T-helper 1 cell treated with Interleukin-12 subunit alpha and Interleukin-12 subunit beta and Interleukin-4 antibody, amounts not matched to agents 30 μg/mL and 1 μg/mL, for 36 hours (primary cell): Measurements from ENCODE around the gene WNK1.
"Not testable (repeated sequence)": the region's sequence is repeated elsewhere in the genome, so short reads cannot be mapped to it uniquely, and the experiment has no call there.

Source experiments
- H3K27ac Mint-ChIP-seq: one replicate; pipeline ENCODE4 v1.8.0; 2021; ENCODE audit warnings: mild to moderate bottlenecking, mixed read lengths
- H3K27me3 Mint-ChIP-seq: one replicate; pipeline ENCODE4 v1.8.0; 2021; ENCODE audit warnings: low read depth, mixed read lengths
- H3K36me3 Mint-ChIP-seq: one replicate; pipeline ENCODE4 v1.8.0; 2021; ENCODE audit warnings: low read depth, mixed read lengths
- H3K4me1 Mint-ChIP-seq: one replicate; pipeline ENCODE4 v1.8.0; 2021; ENCODE audit warnings: low read depth, mixed read lengths
- H3K4me3 Mint-ChIP-seq: one replicate; pipeline ENCODE4 v1.8.0; 2021; ENCODE audit warnings: mild to moderate bottlenecking, moderate library complexity, mixed read lengths
- H3K9me3 Mint-ChIP-seq: one replicate; pipeline ENCODE4 v1.8.0; 2021; ENCODE audit warnings: mixed read lengths

Gene WNK1

DNA sequence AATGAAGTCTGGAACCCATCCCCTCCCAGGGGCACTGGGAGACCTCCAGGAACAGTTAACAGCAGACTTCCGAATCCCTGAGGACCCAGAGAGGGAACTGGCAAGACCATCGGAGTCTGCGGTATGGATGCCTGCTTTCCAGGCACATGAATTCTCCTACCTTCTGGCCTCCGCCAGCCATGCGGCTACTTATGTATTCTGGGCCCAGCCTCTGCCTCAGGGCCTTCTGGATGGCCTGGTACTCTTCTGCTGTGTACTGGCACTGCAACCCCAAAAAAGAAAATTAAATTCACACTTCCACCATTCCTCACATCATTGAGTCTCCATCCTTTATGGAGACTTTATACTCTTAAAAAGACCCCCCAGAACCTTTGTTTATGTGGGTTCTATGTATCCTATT is 178.7 kb downstream of the WNK1 start:
- Mint-ChIP-seq H3K27me3 (no peaks in the 10 kb centered on the region), H3K36me3 (peaks cover 14% of the 10 kb centered on the region), H3K27ac (no peak overlapping the region), H3K4me3 (no peak overlapping the region), H3K4me1 (peaks cover 1% of the 10 kb centered on the region), H3K9me3 (no peaks in the 10 kb centered on the region)

DNA sequence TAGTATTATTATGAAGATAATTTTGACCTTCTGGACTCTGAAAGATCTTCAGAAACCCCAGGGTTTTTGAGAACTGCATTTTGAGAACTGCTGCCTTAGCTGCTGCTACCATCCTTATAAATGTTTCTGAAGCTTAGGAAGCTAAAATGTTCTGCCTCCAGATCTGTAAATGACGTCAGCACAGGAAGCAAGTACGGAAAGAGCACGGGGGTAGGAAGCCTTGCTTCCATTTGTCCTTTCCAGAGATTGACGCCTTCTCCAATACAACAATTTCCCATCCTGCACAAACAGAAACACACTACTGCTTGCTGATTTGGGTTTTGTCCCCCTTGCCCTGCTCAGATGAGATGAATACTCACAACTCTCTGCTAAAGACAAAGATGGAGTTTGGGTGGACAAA is 179.2 kb downstream of the WNK1 start:
- Mint-ChIP-seq H3K36me3 (peaks cover 12% of the 10 kb centered on the region), H3K27ac (no peak overlapping the region)

DNA sequence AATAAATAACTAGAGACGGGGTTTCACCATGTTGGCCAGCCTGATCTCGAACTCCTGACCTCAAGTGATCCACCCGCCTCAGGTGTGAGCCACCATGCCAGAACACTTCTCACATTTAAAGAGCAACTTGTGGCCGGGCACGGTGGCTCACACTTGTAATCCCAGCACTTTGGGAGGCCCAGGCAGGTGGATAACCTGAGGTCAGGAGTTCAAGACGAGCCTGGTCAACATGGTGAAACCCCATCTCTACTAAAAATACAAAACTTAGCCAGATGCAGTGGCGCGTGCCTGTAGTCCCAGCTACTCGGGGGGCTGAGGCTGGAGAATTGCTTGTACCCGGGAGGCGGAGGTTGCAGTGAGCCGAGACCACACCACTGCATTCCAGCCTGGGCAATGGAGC is 183.5 kb downstream of the WNK1 start:
- H3K27ac Mint-ChIP-seq, H3K4me3 Mint-ChIP-seq, H3K9me3 Mint-ChIP-seq, H3K27me3 Mint-ChIP-seq, H3K4me1 Mint-ChIP-seq: not testable (repeated sequence)
- H3K36me3 Mint-ChIP-seq: peaks cover 14% of the 10 kb centered on the region

More for the DNA sequence above, 179.2 kb downstream of the WNK1 start:
- Mint-ChIP-seq H3K4me3 (no peak overlapping the region), H3K4me1 (peaks cover 1% of the 10 kb centered on the region), H3K9me3 (no peaks in the 10 kb centered on the region), H3K27me3 (no peaks in the 10 kb centered on the region)

DNA sequence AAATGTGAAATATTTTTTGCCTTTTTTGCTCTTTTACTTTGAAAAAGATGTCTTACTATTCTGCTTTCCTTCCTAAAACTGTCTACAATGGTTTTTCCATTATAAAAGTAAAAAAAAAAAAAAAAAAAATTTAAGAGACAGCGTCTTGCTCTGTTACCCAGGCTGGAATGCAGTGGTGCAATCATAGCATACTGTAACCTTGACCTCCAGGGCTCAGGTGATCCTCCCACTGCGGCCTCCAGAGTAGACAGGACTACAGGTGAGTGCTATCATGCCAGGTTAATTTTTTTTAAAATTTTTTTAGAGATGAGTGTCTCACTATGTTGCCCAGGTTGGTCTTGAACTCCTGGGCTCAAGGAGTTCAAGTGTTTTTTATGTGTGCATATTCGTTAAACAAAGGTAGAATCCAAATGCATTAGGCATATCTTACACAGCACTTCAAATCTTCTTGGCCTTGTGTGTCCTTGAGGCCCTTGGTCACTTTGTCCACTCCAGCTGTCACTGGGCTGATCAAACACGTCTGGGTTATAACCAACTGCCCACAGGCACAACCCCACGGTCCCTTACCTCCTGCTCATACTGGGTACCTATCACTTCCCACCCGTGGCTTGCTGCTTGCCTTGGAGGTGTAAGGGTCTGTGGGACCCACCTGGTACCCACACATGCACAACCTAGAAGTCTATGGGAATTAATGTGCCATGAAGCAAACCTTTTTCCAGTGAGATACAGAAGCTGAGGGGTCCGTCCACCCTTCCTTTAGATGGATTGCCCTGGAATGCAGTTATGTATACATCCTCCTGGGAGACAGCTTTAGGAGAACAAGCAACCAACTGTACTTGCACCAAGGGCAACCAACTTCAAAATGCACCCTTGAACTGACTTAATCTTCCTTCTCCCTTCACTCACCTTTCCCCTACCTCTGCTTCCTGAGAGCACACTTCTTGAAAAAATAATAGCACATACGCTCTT is 184.3 kb downstream of the WNK1 start:
- Mint-ChIP-seq H3K4me3 (no peak overlapping the region), H3K9me3 (no peaks in the 10 kb centered on the region), H3K27ac (no peak overlapping the region), H3K36me3 (peaks cover 10% of the 10 kb centered on the region), H3K4me1 (peaks cover 4% of the 10 kb centered on the region), H3K27me3 (no peaks in the 10 kb centered on the region)

DNA sequence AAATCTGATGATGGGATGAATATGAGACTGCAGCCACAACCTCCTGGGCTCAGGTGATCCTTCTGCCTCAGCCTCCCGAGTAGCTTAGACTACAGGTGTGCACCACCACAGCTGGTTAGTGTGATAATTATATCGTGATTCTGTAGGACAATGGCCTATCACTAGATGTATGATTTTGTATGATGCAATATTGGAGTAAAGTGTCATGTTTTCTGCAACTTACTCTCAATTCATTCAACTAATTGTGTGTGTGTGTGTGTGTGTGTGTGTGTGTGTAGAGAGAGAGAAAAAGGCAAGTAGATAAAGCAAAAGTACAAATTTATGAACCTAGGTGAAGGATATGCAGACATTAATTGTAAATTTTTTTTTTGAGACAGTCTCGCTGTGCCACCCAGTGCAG is 186.4 kb downstream of the WNK1 start:
- H3K27ac Mint-ChIP-seq: no peak overlapping the region

DNA sequence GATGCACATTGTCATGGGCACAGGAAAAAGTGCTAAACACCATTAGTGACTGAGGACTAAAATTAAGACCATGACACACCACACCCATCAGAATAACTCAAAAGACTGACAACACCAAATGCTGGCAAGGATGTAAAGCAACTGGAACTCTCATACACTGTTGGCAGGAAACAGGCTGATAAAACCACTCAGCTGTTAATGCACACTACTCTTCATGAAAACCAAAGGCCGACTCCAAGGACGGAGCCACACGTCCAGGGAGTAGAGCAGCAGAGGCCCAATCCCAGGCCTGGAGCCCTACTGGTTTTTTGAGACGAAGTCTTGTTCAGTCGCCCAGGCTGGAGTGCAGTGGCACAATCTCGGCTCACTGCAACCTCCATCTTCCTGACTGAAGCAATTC is 190.7 kb downstream of the WNK1 start:
- Mint-ChIP-seq H3K27ac (no peak overlapping the region), H3K4me3 (no peak overlapping the region), H3K9me3 (no peaks in the 10 kb centered on the region), H3K36me3 (peaks cover 23% of the 10 kb centered on the region), H3K27me3 (no peaks in the 10 kb centered on the region), H3K4me1 (peaks cover 27% of the 10 kb centered on the region)

More for the DNA sequence above, 186.4 kb downstream of the WNK1 start:
- Mint-ChIP-seq H3K27me3 (no peaks in the 10 kb centered on the region), H3K36me3 (peaks cover 12% of the 10 kb centered on the region), H3K4me3 (no peak overlapping the region), H3K4me1 (peaks cover 4% of the 10 kb centered on the region), H3K9me3 (no peaks in the 10 kb centered on the region)

DNA sequence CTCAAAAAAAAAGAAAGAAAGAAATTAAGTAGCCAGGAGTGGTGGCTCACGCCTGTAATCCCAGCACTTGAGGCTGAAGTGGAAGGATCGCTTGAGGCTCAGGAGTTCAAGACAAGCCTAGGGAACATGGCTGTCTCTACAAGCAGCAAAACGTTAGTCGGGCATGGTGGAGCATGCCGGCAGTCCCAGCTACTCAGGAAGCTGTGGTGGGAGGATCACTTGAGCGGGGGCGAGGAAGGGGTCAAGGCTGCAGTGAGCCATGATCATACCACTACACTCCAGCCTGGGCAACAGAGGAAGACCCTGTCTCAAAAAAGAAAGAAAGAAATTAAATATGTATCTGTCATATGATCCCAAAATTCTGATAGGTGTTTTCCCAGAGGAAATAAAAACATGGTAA is 191.8 kb downstream of the WNK1 start:
- Mint-ChIP-seq H3K36me3 (peaks cover 21% of the 10 kb centered on the region), H3K4me1 (peaks cover 34% of the 10 kb centered on the region), H3K4me3 (peak overlapping the region; percentile 9), H3K9me3 (no peaks in the 10 kb centered on the region), H3K27me3 (no peaks in the 10 kb centered on the region), H3K27ac (peak overlapping the region; percentile 63)

DNA sequence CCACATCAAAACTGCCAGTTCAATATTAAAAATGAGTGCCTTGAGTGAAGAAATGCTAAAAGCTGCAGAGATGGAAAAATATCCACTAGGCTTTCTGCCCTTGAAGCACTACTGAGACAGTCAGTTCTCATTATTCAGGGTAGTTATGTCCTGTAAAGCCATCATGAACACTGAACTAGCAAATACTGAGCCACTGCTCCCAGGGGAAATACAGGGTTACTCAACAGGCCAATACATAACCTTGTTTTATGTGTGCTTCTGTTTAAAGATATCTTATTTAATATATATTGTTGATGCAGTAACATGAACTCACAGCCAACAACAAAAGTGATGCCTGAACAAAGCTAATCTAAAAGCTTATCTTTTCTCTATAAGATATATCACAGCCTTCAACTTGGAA is 193.8 kb downstream of the WNK1 start:
- Mint-ChIP-seq H3K27me3 (peaks cover under 1% of the 10 kb centered on the region), H3K4me1 (peaks cover 35% of the 10 kb centered on the region), H3K4me3 (peak overlapping the region; percentile 52), H3K9me3 (no peaks in the 10 kb centered on the region), H3K27ac (peak overlapping the region; percentile 9), H3K36me3 (peaks cover 16% of the 10 kb centered on the region)

DNA sequence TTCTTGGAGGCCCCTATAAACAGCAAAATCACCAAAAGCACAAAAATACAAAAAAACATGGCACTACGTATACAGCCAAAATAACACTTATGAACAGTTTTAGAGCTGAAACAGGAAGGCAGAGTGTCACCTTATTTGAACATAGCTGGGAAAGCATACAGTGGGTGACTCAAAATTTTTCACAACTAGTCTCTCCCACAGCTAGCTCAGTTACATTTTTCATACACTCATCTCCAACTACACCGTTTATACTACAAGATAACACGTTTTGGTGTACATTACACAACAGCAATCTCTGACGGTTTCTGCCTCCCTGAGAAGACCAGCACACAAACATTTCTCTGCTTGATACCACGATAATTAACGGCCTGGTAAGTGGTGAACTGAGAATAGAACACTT is 194.3 kb downstream of the WNK1 start:
- H3K27ac Mint-ChIP-seq: peak overlapping the region; percentile 57
- peak overlapping the region; percentile 52 for H3K4me3 Mint-ChIP-seq

DNA sequence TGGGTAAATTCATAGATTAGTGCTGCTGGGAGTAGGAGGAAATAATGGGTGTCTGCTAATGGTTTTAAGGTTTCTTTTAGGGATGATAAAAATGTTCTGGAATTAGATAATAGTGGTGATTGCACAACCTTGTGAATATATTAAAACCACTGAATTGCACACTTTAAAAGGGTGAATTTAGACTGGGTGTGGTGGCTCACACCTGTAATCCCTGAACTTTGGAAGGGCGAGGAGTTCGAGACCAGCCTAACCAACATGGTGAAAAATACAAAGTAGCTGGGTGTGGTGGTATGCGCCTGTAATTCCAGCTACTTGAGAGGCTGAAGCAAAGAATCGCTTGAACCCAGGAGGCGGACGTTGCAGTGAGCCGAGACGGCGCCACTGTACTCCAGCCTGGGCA is 195.9 kb downstream of the WNK1 start:
- H3K9me3 Mint-ChIP-seq: no peaks in the 10 kb centered on the region
- peaks cover 14% of the 10 kb centered on the region for H3K36me3 Mint-ChIP-seq
- H3K4me3 Mint-ChIP-seq: peak overlapping the region; percentile 95
- peaks cover 4% of the 10 kb centered on the region for H3K27me3 Mint-ChIP-seq
- peaks cover 39% of the 10 kb centered on the region for H3K4me1 Mint-ChIP-seq
- H3K27ac Mint-ChIP-seq: peak overlapping the region; percentile 47

More for the DNA sequence above, 194.3 kb downstream of the WNK1 start:
- Mint-ChIP-seq H3K9me3 (no peaks in the 10 kb centered on the region), H3K27me3 (peaks cover 4% of the 10 kb centered on the region), H3K4me1 (peaks cover 39% of the 10 kb centered on the region), H3K36me3 (peaks cover 16% of the 10 kb centered on the region)

DNA sequence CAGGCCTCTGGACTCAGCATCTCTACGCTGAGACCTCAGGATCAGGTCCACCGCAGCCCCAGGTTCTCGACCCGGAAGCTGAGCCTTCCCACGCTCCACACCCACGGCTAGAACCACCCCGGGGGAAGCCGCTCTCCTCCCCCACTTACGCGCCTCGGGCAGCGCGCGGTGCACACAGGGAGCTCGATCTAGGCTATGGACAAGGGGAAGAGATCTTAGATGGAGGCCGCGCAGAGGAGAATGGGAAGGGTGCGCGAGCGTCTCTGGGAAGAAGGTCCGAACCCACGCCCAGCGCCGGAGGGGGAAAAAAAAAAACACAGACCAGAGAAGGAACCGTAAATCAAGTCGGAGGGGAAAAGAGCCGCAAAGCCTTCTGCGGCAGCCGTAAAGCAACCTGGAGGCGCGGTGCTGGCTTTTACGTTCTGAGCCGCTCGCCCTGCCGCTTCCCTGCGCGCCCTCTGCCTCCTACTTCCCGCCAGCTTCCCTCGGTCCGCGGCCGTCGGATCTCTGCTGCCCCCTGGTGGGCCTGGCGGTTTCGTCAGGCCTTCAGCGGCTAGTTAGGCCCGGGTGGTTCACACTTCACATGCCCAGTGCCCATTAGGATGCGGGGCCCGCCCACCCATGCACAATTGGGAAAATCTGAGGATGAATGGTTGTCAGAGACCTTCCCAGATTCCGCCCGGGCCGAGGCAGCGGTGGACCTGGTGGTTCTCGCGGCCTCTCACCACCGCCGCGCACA is 197.2 kb downstream of the WNK1 start, which contains the start of gene RAD52:
Gene RAD52, minus strand, starts transcription at position 242 of the 739 bp plus-strand sequence. CDS start 16,636 bp downstream, outside the sequence.
- Mint-ChIP-seq H3K27ac (peak within 1 kb of the TSS; percentile 89), H3K4me3 (peak within 1 kb of the TSS; percentile 95), H3K36me3 (peaks cover 8% of the 10 kb centered on the region), H3K9me3 (no peaks in the 10 kb centered on the region), H3K27me3 (peaks cover 4% of the 10 kb centered on the region), H3K4me1 (peaks cover 30% of the 10 kb centered on the region)

DNA sequence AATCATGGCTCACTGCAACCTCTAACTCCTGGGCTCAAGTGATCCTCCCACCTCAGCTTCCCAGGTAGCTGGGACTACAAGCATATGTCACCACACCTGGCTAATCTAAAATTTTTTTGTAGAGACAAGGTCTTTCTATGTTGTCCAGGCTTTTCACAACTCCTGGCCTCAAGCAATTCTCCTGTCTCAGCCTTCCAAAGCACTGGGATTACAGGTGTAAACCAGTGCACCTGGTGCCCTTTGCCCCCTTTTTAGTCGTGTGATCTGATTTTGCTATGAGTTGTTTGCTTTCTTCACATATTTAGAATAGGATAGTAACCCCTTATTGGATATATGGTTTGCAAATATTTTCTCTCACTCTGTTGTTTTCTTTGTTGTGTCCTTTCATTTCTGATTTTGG is 198.8 kb downstream of the WNK1 start:
- peak overlapping the region; percentile 23 for H3K27ac Mint-ChIP-seq

DNA sequence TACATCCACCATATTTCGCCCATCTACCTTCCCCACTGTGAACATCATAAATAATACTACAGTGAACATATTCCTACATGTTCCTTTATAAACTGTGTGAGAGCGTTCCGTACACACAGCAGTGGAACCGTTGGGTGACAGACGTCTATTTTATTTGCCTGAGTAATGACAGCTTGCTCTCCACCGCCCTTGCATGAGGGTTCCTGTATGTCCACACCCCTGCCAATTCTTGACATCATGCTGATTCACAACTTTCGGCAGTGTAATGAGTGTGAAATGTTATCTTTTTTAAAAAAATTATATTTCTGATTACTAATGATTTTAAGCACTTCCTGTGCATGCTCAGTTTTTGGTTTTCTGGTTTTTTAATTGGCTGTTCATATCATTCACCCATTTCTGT is 201.4 kb downstream of the WNK1 start:
- H3K27ac Mint-ChIP-seq: no peak overlapping the region
- peaks cover under 1% of the 10 kb centered on the region for H3K36me3 Mint-ChIP-seq
- H3K4me1 Mint-ChIP-seq: peaks cover 11% of the 10 kb centered on the region
- H3K9me3 Mint-ChIP-seq: no peaks in the 10 kb centered on the region
- H3K4me3 Mint-ChIP-seq: no peak overlapping the region
- peaks cover 4% of the 10 kb centered on the region for H3K27me3 Mint-ChIP-seq

More for the DNA sequence above, 198.8 kb downstream of the WNK1 start:
- Mint-ChIP-seq H3K9me3 (no peaks in the 10 kb centered on the region), H3K27me3 (peaks cover 4% of the 10 kb centered on the region), H3K36me3 (peaks cover 4% of the 10 kb centered on the region), H3K4me3 (peak overlapping the region; percentile 30), H3K4me1 (peaks cover 24% of the 10 kb centered on the region)

DNA sequence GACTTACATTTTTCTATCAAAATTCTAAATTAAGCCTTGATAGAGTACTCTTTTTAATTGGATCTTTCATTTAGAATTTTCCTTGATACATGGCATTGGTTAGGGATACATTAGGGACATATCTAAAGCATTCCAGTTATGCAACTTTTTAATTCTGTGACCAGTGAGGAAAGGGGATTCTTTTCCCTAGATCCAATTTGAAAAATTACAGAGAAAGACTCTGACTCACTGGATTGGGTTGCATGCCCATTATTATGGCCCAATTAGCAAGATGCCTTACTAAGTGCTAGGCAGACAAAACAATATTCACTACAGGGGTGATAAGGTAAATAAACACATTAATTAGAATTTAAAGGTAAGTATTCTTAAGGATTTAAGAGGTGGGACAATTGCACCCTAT is 202.4 kb downstream of the WNK1 start:
- no peaks in the 10 kb centered on the region for H3K36me3 Mint-ChIP-seq
- no peak overlapping the region for H3K27ac Mint-ChIP-seq
- peaks cover 3% of the 10 kb centered on the region for H3K4me1 Mint-ChIP-seq
- peaks cover 5% of the 10 kb centered on the region for H3K27me3 Mint-ChIP-seq
- H3K9me3 Mint-ChIP-seq: no peaks in the 10 kb centered on the region
- no peak overlapping the region for H3K4me3 Mint-ChIP-seq
